ENCODE measurements around the gene SLC39A11.
"Not testable (repeated sequence)": the region's sequence is repeated elsewhere in the genome, so short reads cannot be mapped to it uniquely, and the experiment has no call there.

The SLC39A11 gene

GRCh38 chr17:72713701-72714100, 378.8 kb downstream of the SLC39A11 start:
- no peaks in the 10 kb centered on the region for H3K27me3 ChIP-seq (ENCODE audit: control insufficient read depth, insufficient read depth, low read length)
- no peaks in the 10 kb centered on the region for H3K4me1 ChIP-seq (ENCODE audit: control insufficient read depth, insufficient read depth, low read length)
- no peak overlapping the region for H3K4me3 ChIP-seq (ENCODE audit: low read length)
- no peak overlapping the region for H3K27ac ChIP-seq (ENCODE audit: low read depth, low read length)
- H3K9ac ChIP-seq (ENCODE audit: low read length), result no peak overlapping the region
- no peaks in the 10 kb centered on the region for H3K36me3 ChIP-seq (ENCODE audit: control insufficient read depth, insufficient read depth, low read length)

GRCh38 chr17:72711521-72712310, 380.8 kb downstream of the SLC39A11 start:
- no peaks in the 10 kb centered on the region for H3K36me3 ChIP-seq (ENCODE audit: control insufficient read depth, insufficient read depth, low read length)
- H3K27ac ChIP-seq (ENCODE audit: low read depth, low read length), result no peak overlapping the region
- no peaks in the 10 kb centered on the region for H3K4me1 ChIP-seq (ENCODE audit: control insufficient read depth, insufficient read depth, low read length)
- H3K27me3 ChIP-seq (ENCODE audit: control insufficient read depth, insufficient read depth, low read length), result no peaks in the 10 kb centered on the region
- H3K9ac ChIP-seq (ENCODE audit: low read length), result no peak overlapping the region
- H3K4me3 ChIP-seq (ENCODE audit: low read length), result no peak overlapping the region

DNA sequence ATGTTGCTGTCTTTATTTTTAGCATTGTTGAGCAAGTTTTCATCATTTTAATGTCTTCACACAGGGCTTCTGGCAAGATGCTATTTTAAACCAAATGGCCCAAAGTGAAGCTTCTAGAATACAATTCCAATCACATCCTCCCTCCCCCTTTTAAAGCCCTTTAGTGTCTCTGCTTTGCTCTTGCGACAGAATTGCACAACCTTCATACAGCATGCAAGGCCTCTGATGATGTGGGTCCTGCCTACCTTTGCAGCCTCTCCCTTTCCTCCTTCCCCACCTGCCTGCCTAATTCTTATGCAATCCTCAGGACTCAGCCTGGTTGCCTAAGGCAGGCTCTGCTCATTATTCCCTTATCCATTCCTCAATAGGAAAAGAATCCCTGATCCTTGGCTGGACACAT, 381.7 kb downstream of the SLC39A11 start:
- Histone ChIP-seq H3K27me3 (ENCODE audit: control insufficient read depth, insufficient read depth, low read length) (no peaks in the 10 kb centered on the region), H3K36me3 (ENCODE audit: control insufficient read depth, insufficient read depth, low read length) (no peaks in the 10 kb centered on the region), H3K9ac (ENCODE audit: low read length) (no peak overlapping the region), H3K4me3 (ENCODE audit: low read length) (no peak overlapping the region), H3K4me1 (ENCODE audit: control insufficient read depth, insufficient read depth, low read length) (no peaks in the 10 kb centered on the region), H3K27ac (ENCODE audit: low read depth, low read length) (no peak overlapping the region)

DNA sequence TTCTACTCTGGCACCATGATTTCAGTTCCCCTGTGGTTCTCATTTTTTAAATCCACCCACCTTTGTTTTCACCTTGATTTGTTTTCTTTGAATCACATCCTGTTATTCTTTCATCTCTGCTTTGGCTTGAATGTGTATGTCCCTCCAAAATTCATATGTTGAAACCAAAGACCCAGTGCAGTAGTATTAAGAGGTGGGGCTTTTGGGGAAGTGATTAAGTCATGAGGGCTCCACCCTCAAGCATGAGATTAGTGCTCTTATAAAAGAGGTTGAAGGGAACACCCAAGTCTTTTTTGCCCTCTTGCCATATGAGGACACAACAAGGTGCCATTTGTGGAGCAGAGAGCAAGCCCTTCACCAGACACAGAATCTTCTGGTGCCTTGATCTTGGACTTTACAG, 382.3 kb downstream of the SLC39A11 start:
- Histone ChIP-seq H3K27me3 (ENCODE audit: control insufficient read depth, insufficient read depth, low read length) (no peaks in the 10 kb centered on the region), H3K4me1 (ENCODE audit: control insufficient read depth, insufficient read depth, low read length) (no peaks in the 10 kb centered on the region), H3K36me3 (ENCODE audit: control insufficient read depth, insufficient read depth, low read length) (no peaks in the 10 kb centered on the region), H3K4me3 (ENCODE audit: low read length) (no peak overlapping the region), H3K27ac (ENCODE audit: low read depth, low read length) (no peak overlapping the region), H3K9ac (ENCODE audit: low read length) (no peak overlapping the region)

- not testable (repeated sequence) for H3K4me1 ChIP-seq (ENCODE audit: control insufficient read depth, insufficient read depth, low read length); H3K27ac ChIP-seq (ENCODE audit: low read depth, low read length); H3K36me3 ChIP-seq (ENCODE audit: control insufficient read depth, insufficient read depth, low read length); H3K27me3 ChIP-seq (ENCODE audit: control insufficient read depth, insufficient read depth, low read length); H3K9ac ChIP-seq (ENCODE audit: low read length); H3K4me3 ChIP-seq (ENCODE audit: low read length)
These were observed 383.8 kb downstream of the SLC39A11 start for GRCh38 chr17:72708682-72709081.

DNA sequence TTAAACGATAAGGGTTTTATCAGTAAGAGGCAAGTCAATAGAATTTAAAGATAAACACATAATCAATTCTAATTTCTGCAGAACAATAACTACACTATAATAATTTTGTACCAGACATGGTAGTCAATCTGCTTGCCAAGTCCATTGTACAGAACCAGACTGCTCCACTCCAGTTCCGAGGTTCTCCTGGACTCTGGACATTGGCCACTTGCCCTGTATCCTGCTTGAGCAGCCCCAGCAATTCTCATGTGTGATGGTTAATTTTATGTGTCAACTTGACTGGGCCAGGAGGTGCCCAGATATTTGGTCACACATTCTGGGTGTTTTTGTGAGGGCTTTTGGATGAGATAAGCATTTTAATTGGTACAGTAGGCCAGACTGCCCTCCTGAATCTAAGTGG, 384.6 kb downstream of the SLC39A11 start:
- Histone ChIP-seq H3K27me3 (ENCODE audit: control insufficient read depth, insufficient read depth, low read length) (no peaks in the 10 kb centered on the region), H3K27ac (ENCODE audit: low read depth, low read length) (no peak overlapping the region), H3K9ac (ENCODE audit: low read length) (no peak overlapping the region), H3K4me1 (ENCODE audit: control insufficient read depth, insufficient read depth, low read length) (no peaks in the 10 kb centered on the region), H3K4me3 (ENCODE audit: low read length) (no peak overlapping the region), H3K36me3 (ENCODE audit: control insufficient read depth, insufficient read depth, low read length) (no peaks in the 10 kb centered on the region)

- no peak overlapping the region for H3K27ac ChIP-seq (ENCODE audit: low read depth, low read length)
- H3K9ac ChIP-seq (ENCODE audit: low read length), result no peak overlapping the region
- H3K4me1 ChIP-seq (ENCODE audit: control insufficient read depth, insufficient read depth, low read length), result no peaks in the 10 kb centered on the region
- no peaks in the 10 kb centered on the region for H3K36me3 ChIP-seq (ENCODE audit: control insufficient read depth, insufficient read depth, low read length)
- no peak overlapping the region for H3K4me3 ChIP-seq (ENCODE audit: low read length)
- H3K27me3 ChIP-seq (ENCODE audit: control insufficient read depth, insufficient read depth, low read length), result no peaks in the 10 kb centered on the region
These were observed 386.0 kb downstream of the SLC39A11 start for GRCh38 chr17:72706396-72706981.

DNA sequence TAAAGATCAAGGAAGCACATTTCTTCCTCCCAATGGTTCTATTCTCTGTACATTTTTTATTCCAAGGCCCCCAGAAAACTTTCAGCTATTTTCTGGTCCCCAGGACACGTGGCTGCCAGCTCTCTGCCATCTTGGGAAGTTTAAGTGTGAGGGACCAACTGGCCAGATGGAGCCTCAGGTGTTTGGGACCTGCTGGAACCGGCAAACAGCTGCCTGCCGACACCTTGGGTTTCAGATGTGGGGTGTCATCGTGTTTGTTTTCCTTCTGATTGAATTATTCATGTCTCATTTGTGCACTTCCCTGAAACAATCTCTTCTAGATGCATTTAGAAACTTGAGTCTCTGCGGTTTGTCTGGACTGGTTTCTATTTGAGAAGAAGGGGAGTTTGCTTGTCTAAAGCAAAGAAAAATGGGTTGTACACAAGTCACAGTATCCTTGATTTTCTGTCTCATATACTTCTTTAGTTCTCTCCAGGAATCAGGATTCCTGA, 386.5 kb downstream of the SLC39A11 start:
- H3K4me1 ChIP-seq (ENCODE audit: control insufficient read depth, insufficient read depth, low read length), result no peaks in the 10 kb centered on the region
- H3K36me3 ChIP-seq (ENCODE audit: control insufficient read depth, insufficient read depth, low read length), result no peaks in the 10 kb centered on the region
- H3K27me3 ChIP-seq (ENCODE audit: control insufficient read depth, insufficient read depth, low read length), result no peaks in the 10 kb centered on the region
- H3K9ac ChIP-seq (ENCODE audit: low read length), result no peak overlapping the region
- no peak overlapping the region for H3K4me3 ChIP-seq (ENCODE audit: low read length)
- no peak overlapping the region for H3K27ac ChIP-seq (ENCODE audit: low read depth, low read length)

- no peak overlapping the region for H3K4me3 ChIP-seq (ENCODE audit: low read length)
- no peak overlapping the region for H3K27ac ChIP-seq (ENCODE audit: low read depth, low read length)
- H3K9ac ChIP-seq (ENCODE audit: low read length), result no peak overlapping the region
- H3K36me3 ChIP-seq (ENCODE audit: control insufficient read depth, insufficient read depth, low read length), result no peaks in the 10 kb centered on the region
- H3K27me3 ChIP-seq (ENCODE audit: control insufficient read depth, insufficient read depth, low read length), result no peaks in the 10 kb centered on the region
- H3K4me1 ChIP-seq (ENCODE audit: control insufficient read depth, insufficient read depth, low read length), result no peaks in the 10 kb centered on the region
These were observed 389.5 kb downstream of the SLC39A11 start for GRCh38 chr17:72702998-72703397.

DNA sequence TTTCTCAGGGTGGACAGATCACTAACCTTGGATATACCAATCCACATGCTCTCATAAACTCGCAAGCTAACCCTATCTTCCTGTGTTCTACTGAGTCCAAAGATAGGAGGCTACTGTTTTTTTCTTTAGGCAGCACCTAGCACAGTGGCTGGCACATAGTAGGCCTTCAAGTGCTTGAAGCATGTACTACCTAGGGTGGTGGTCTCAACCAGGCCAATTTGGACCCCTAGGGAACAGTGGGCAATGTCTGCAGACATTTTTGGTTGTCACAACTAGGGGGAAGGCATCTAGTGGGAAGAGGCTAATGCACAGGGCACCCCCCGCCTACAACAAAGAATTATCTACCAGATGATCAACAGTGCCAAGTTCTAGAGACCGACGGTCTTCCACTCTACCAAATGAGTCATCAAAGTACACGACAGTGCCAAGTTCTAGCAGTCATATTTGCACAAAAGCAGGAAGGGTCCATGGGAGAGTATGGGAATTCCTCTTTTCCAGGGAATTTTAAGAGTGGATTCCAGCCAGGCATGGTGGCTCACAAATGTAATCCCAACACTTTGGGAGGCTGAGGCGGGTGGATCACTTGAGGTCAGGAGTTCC, 390.3 kb downstream of the SLC39A11 start:
- Histone ChIP-seq H3K36me3 (ENCODE audit: control insufficient read depth, insufficient read depth, low read length) (no peaks in the 10 kb centered on the region), H3K9ac (ENCODE audit: low read length) (no peak overlapping the region), H3K27me3 (ENCODE audit: control insufficient read depth, insufficient read depth, low read length) (no peaks in the 10 kb centered on the region), H3K4me3 (ENCODE audit: low read length) (no peak overlapping the region), H3K27ac (ENCODE audit: low read depth, low read length) (no peak overlapping the region), H3K4me1 (ENCODE audit: control insufficient read depth, insufficient read depth, low read length) (no peaks in the 10 kb centered on the region)

DNA sequence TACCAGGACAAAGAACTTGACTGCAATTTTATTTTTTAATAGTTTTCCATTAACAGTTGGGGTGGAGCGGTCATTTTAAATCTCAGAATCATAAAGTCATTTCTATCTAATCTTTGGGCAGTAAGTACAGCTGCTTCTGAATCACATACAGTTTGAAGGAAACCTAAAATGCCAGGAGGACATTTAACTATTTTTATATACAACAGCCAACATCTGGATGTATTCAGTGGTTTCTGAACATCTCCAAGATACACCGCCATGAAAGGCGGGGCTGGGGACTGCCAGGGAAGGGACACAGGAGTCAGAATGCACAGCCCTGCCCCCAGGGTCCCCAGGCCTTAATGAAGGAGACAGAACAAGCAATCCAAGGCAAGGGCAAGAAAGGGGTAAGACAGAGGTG, 392.3 kb downstream of the SLC39A11 start:
- Histone ChIP-seq H3K4me3 (ENCODE audit: low read length) (no peak overlapping the region), H3K27ac (ENCODE audit: low read depth, low read length) (no peak overlapping the region), H3K9ac (ENCODE audit: low read length) (no peak overlapping the region), H3K4me1 (ENCODE audit: control insufficient read depth, insufficient read depth, low read length) (no peaks in the 10 kb centered on the region), H3K36me3 (ENCODE audit: control insufficient read depth, insufficient read depth, low read length) (no peaks in the 10 kb centered on the region), H3K27me3 (ENCODE audit: control insufficient read depth, insufficient read depth, low read length) (no peaks in the 10 kb centered on the region)

GRCh38 chr17:72699545-72699944, 392.9 kb downstream of the SLC39A11 start:
- Histone ChIP-seq H3K4me1 (ENCODE audit: control insufficient read depth, insufficient read depth, low read length) (no peaks in the 10 kb centered on the region), H3K9ac (ENCODE audit: low read length) (no peak overlapping the region), H3K27me3 (ENCODE audit: control insufficient read depth, insufficient read depth, low read length) (no peaks in the 10 kb centered on the region), H3K27ac (ENCODE audit: low read depth, low read length) (no peak overlapping the region), H3K36me3 (ENCODE audit: control insufficient read depth, insufficient read depth, low read length) (no peaks in the 10 kb centered on the region), H3K4me3 (ENCODE audit: low read length) (no peak overlapping the region)

All from rectal smooth muscle tissue (tissue), 1 donor.